ENCODE results near the gene KPTN.

KPTN gene

GRCh38 chr19:47514869-47515588, 31.0 kb upstream of the KPTN start, which contains the start of gene NAPA:
Gene NAPA, minus strand, starts transcription at chr19:47515063. Its CDS starts 123 bp downstream, at chr19:47514940.
- H3K4me1 ChIP-seq (ENCODE audit: control insufficient read depth in 1 of 2, insufficient read depth in 1 of 2, low read depth in 1 of 2, low read length in 1 of 2): peaks cover 37 to 40% of the 10 kb centered on the region in 2 experiments

DNA sequence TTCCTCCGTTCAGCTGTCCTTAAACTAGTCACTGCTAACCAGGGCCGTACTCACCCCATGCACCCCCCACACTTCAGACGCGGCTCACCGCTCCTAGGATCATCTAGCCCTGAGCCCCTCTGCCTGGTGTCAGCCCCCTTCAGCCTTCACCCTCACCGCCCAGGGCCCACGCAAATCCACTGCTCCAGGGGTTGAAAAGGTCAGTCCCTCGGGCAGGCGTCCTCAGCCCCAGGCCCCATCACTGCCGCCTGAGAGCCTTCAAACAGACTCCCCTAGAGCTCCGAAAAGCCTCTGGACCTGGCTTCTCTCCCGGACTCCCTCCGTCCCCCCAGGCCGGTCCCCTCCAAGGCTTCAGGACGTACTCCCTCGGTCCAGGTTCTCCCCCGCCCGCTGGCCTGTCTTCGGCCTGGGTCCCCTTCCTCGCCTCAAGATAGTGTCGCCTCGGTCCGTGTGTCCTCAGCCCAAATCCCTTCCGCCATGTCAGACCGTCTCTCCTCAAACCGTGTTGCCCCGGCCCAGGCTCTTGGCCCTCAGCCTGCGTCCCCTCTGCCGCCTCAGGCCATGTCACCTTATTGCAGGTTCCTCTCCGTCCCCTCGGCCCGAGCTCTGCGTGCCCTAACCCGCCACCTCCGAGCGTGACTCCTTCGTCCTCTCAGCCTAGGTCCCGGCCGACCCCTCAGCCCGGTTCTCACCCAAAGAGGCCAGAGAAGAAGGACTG, 30.3 kb upstream of the KPTN start:
- Histone ChIP-seq H3K4me1 (ENCODE audit: control insufficient read depth in 1 of 2, insufficient read depth in 1 of 2, low read depth in 1 of 2, low read length in 1 of 2) (peaks cover 37 to 44% of the 10 kb centered on the region in 2 experiments), H3K36me3 (peaks cover 4% of the 10 kb centered on the region), H3K4me3 (ENCODE audit: low read depth in 1 of 2, low read length in 1 of 2) (peak overlapping the region; percentile 88 to 98), H3K27me3 (peaks cover 26% of the 10 kb centered on the region), H3K9me3 (no peaks in the 10 kb centered on the region), H3K27ac (peak overlapping the region; percentile 98)
- TF ChIP-seq CTCF (IDR thresholded peaks at IDR 0.05): no peak

More at GRCh38 chr19:47514869-47515588, 31.0 kb upstream of the KPTN start, which contains the start of gene NAPA:
- no peaks in the 10 kb centered on the region for H3K9me3 ChIP-seq
- no peak for TF ChIP-seq CTCF (IDR thresholded peaks at IDR 0.05)
- peak within 1 kb of the TSS; percentile 88 to 98 for H3K4me3 ChIP-seq (ENCODE audit: low read depth in 1 of 2, low read length in 1 of 2)
- H3K27ac ChIP-seq: peak within 1 kb of the TSS; percentile 98
- peaks cover 34% of the 10 kb centered on the region for H3K27me3 ChIP-seq
- peaks cover 4% of the 10 kb centered on the region for H3K36me3 ChIP-seq

GRCh38 chr19:47512948-47513319, 28.9 kb upstream of the KPTN start:
- H3K36me3 ChIP-seq: peaks cover 4% of the 10 kb centered on the region
- H3K27ac ChIP-seq: peak overlapping the region; percentile 73
- H3K4me1 ChIP-seq (ENCODE audit: control insufficient read depth in 1 of 2, insufficient read depth in 1 of 2, low read depth in 1 of 2, low read length in 1 of 2): peaks cover 37 to 44% of the 10 kb centered on the region in 2 experiments

DNA sequence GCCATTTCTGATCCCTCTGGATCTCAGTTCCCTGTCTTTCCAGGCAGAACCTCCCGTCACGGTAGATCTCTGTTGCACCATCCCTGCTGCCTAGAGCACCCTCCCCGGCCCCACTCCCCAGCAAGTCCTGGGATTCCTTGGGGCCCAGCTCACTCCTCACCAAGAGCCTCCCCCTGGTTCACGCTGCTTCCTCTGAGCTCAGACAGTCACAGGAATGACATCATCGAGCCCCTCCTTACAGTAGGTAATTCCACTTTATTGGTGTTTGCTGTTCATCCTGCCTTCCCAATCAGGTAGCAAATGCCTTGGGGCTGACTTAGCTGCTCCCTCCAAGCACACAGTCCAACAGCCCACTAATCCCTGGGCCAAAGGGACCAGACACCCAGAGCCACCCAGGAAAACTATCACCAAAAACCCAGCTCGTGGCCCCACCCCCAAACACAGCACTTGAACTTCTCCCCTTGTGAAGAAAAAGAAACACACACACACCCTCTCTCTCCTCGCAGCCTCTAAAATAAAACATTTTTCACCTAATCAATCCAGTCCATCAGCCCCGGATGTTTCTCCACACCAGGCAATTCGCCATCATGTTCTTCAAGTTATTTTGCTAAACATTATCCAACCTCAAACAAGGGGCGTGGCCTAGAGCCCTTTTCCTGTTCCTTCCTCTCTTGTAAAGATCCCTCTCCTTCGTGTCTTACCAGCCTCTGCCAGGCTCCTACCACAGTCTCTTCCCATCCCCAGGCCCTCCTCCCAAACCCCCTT, 28.3 kb upstream of the KPTN start:
- H3K4me3 ChIP-seq (ENCODE audit: low read depth in 1 of 2, low read length in 1 of 2): peak overlapping the region; percentile 20 to 25
- H3K27ac ChIP-seq: peak overlapping the region; percentile 73
- peaks cover 37 to 44% of the 10 kb centered on the region in 2 experiments for H3K4me1 ChIP-seq (ENCODE audit: control insufficient read depth in 1 of 2, insufficient read depth in 1 of 2, low read depth in 1 of 2, low read length in 1 of 2)
- H3K9me3 ChIP-seq: no peaks in the 10 kb centered on the region
- peaks cover 7% of the 10 kb centered on the region for H3K27me3 ChIP-seq
- no peak for TF ChIP-seq CTCF (IDR thresholded peaks at IDR 0.05)
- H3K36me3 ChIP-seq: peaks cover 4% of the 10 kb centered on the region

More at GRCh38 chr19:47512948-47513319, 28.9 kb upstream of the KPTN start:
- peak overlapping the region; percentile 20 to 25 for H3K4me3 ChIP-seq (ENCODE audit: low read depth in 1 of 2, low read length in 1 of 2)
- no peak for TF ChIP-seq CTCF (IDR thresholded peaks at IDR 0.05)
- H3K9me3 ChIP-seq: no peaks in the 10 kb centered on the region
- H3K27me3 ChIP-seq: peaks cover 13% of the 10 kb centered on the region

DNA sequence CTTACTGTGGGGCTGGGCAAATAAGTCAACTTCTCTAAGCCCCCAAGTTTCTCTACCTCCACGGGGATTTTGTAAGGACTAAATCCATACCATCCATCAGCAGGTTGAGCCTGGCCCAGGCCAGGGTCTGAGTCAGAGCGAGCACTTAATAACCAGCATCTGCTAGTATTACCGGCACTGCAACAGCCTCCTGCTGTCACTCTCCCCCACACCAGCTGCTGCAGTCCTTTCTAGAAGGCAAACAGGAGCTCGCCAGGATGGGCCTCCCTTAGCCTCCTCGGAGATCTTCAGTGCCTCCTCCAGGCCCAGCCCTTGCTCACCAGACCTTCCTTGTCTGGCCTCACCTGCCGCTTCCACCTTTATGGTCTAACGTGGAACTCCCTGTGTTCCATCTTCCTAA, 27.7 kb upstream of the KPTN start:
- H3K36me3 ChIP-seq: peaks cover 5% of the 10 kb centered on the region
- peaks cover under 1% of the 10 kb centered on the region for H3K27me3 ChIP-seq
- H3K4me3 ChIP-seq (ENCODE audit: low read depth in 1 of 2, low read length in 1 of 2): no peak overlapping the region
- no peaks in the 10 kb centered on the region for H3K9me3 ChIP-seq
- peak overlapping the region; percentile 73 for H3K27ac ChIP-seq
- peaks cover 37 to 44% of the 10 kb centered on the region in 2 experiments for H3K4me1 ChIP-seq (ENCODE audit: control insufficient read depth in 1 of 2, insufficient read depth in 1 of 2, low read depth in 1 of 2, low read length in 1 of 2)
- TF ChIP-seq CTCF (IDR thresholded peaks at IDR 0.05): no peak

Measured in neutrophil (primary cell).